ENCODE data around the gene RNU6-9. TPM values are rescaled to one million over a fixed set of nuclear protein-coding genes. Genes with fewer than 3 reads are reported as not detected.
"Not testable (repeated sequence)": the region's sequence is repeated elsewhere in the genome, so short reads cannot be mapped to it uniquely, and the experiment has no call there.

The RNU6-9 gene
- total RNA-seq, 2 experiments from 2014 or later = not detected

GRCh38 chr19:888581-889385, 4.5 kb upstream of the RNU6-9 start:
- Mint-ChIP-seq H3K36me3 (peaks cover 4% of the 10 kb centered on the region), H3K9me3 (no peaks in the 10 kb centered on the region), H3K27ac (peak overlapping the region; percentile 82), H3K27me3 (no peaks in the 10 kb centered on the region), H3K4me1 (peaks cover 13% of the 10 kb centered on the region), H3K4me3 (peak overlapping the region; percentile 61)
- POLR2A ChIA-PET = interaction anchor here (1.1 to 1.2 kb wide), 2 partner anchors 18 to 21 kb away, joined by 4 read pairs; no protein-coding TSS in a partner anchor
- DNase-seq (peak; percentile 55), ATAC-seq (ENCODE audit: low read depth) (peak; percentile 37)

DNA sequence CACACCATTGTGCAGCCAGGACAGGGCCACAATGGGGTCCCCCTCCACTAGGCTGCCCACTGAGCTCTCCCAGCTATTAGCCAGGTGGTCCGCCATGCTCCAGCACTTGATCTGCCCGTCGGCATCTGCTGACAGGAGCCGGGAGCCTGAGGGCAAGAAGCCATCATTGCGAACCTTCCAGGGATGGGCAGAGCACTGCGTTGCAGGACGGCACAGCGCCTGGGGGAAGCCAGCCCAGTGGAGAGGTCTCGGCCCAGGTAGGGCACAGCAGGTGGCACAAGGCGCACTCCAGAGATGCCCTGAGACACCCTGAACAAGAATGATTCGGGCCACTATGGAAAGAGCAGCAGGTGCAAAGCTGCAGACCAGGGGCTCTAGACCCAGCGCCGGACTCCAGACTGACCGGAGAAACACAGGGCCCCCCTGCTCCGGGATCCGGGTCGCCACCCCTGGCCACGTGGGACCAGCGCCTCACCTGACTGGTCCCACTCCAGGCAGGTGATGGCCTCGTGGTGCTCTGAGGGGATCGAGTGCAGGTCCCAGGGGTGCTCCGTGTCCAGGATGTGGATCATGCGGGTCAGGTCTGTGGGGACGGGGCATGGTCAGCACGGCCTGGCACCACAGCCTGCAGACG, 3.5 kb upstream of the RNU6-9 start:
- H3K9me3 Mint-ChIP-seq = no peaks in the 10 kb centered on the region
- H3K36me3 Mint-ChIP-seq = peaks cover 4% of the 10 kb centered on the region
- no peak overlapping the region for H3K4me3 Mint-ChIP-seq
- H3K27ac Mint-ChIP-seq = no peak overlapping the region
- H3K4me1 Mint-ChIP-seq = peaks cover 15% of the 10 kb centered on the region
- DNase-seq (no peak), ATAC-seq (ENCODE audit: low read depth) (no peak)
- POLR2A ChIA-PET = no interaction called here
- H3K27me3 Mint-ChIP-seq = no peaks in the 10 kb centered on the region

DNA sequence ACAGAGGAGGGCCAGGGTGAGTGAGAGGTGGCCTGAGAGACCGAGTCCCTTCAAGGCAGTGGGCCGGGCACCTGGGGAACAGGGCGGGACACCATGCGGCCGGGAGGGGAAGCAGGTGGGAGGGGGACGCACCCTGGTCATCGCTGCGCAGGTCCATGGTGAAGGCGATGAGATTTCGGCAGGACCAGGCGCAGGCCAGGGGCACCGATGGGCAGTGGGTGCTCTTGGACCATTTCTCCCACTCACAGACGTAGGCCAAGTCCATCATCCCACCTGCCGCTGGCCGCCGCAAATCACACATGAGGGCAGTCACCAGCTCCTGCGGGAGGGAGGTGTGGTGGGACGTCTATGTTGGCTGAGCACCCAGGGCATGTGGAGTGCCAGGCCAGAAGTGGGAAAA, 2.5 kb upstream of the RNU6-9 start:
- no peak for DNase-seq
- ATAC-seq (ENCODE audit: low read depth) = no peak
- Mint-ChIP-seq H3K36me3 (peaks cover 2% of the 10 kb centered on the region), H3K27me3 (no peaks in the 10 kb centered on the region), H3K4me3 (peak overlapping the region; percentile 63), H3K9me3 (no peaks in the 10 kb centered on the region), H3K4me1 (peaks cover 15% of the 10 kb centered on the region), H3K27ac (peak overlapping the region; percentile 63)
- POLR2A ChIA-PET = interaction anchor here (3.1 kb wide), 1 partner anchor 17 kb away, joined by 57 read pairs; no protein-coding TSS in a partner anchor

DNA sequence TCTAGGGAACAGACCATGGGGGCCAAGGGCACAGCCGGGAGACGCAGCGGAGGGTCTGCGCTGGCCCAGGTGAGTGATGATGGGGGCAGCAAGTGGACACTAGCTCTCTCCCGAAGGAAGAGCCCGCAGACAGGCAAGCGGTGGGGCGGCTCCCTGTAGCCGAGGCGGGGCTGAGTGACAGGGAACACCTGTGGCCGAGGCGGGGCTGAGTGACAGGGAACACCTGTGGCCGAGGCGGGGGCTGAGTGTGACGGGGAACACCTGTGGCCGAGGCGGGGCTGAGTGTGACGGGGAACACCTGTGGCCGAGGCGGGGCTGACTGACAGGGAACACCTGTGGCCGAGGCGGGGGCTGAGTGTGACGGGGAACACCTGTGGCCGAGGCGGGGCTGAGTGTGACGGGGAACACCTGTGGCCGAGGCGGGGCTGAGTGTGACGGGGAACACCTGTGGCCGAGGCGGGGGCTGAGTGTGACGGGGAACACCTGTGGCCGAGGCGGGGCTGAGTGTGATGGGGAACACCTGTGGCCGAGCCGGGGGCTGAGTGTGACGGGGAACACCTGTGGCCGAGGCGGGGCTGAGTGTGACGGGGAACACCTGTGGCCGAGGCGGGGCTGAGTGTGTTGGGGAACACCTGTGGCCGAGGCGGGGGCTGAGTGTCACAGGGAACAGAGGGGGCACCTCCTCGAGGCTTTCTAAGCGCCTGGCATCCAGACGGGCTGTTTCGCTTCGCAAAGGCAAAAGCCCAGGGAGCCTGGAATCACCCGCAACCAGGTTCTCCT, 1.7 kb upstream of the RNU6-9 start:
- H3K36me3 Mint-ChIP-seq; H3K27me3 Mint-ChIP-seq; H3K9me3 Mint-ChIP-seq; DNase-seq; ATAC-seq (ENCODE audit: low read depth): not testable (repeated sequence)
- Mint-ChIP-seq H3K27ac (peak overlapping the region; percentile 88), H3K4me3 (peak overlapping the region; percentile 88), H3K4me1 (peaks cover 15% of the 10 kb centered on the region)
- POLR2A ChIA-PET = interaction anchor here (1.5 to 3.1 kb wide), 3 partner anchors 17 to 19 kb away, joined by 6 to 57 read pairs (median 11); no protein-coding TSS in a partner anchor

- no peak for DNase-seq
- H3K36me3 Mint-ChIP-seq = peaks cover 4% of the 10 kb centered on the region
- peak overlapping the region; percentile 88 for H3K4me3 Mint-ChIP-seq
- ATAC-seq (ENCODE audit: low read depth) = no peak
- H3K27me3 Mint-ChIP-seq = no peaks in the 10 kb centered on the region
- POLR2A ChIA-PET = interaction anchor here (0.6 to 3.1 kb wide), 15 partner anchors 9 to 381 kb away, joined by 3 to 57 read pairs (median 4); partner anchors contain the start of genes R3HDM4 and RNU6-2
- no peaks in the 10 kb centered on the region for H3K9me3 Mint-ChIP-seq
- peak overlapping the region; percentile 88 for H3K27ac Mint-ChIP-seq
- H3K4me1 Mint-ChIP-seq = peaks cover 15% of the 10 kb centered on the region
Observed at GRCh38 chr19:892243-892893, 916 bp upstream of the RNU6-9 start.

- Mint-ChIP-seq H3K36me3 (peaks cover 5% of the 10 kb centered on the region), H3K27me3 (no peaks in the 10 kb centered on the region), H3K27ac (no peak overlapping the region), H3K4me3 (no peak overlapping the region), H3K9me3 (no peaks in the 10 kb centered on the region), H3K4me1 (peaks cover 11% of the 10 kb centered on the region)
- no peak for ATAC-seq (ENCODE audit: low read depth)
- POLR2A ChIA-PET = interaction anchor here (2.5 kb wide), 1 partner anchor 13 kb away, joined by 8 read pairs; no protein-coding TSS in a partner anchor
- no peak for DNase-seq
Observed at GRCh38 chr19:896434-896833, 3.1 kb downstream of the RNU6-9 start.

DNA sequence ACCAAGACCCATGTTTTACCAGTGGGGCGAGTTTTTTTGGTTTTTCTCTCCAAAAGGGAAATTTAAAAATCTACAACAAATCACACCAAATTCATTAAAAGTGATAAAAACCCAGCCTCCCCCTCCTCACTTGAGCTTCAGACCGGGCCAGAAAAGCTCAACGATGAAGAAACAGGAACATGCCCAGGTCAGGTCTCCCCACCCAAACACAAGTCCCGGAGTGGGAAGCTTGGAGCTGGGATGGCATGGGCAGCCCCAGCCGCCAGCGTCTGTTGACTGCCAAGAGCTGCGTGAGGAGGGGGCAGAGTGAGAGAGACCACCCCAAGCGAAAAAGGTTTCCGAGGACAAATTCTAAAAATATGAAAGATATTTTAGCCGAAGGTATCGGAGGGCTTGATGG, 3.7 kb downstream of the RNU6-9 start:
- Mint-ChIP-seq H3K9me3 (no peaks in the 10 kb centered on the region), H3K27ac (no peak overlapping the region), H3K4me3 (no peak overlapping the region), H3K4me1 (peaks cover 11% of the 10 kb centered on the region), H3K27me3 (no peaks in the 10 kb centered on the region), H3K36me3 (peaks cover 6% of the 10 kb centered on the region)
- POLR2A ChIA-PET = interaction anchor here (2.5 kb wide), 1 partner anchor 12 kb away, joined by 8 read pairs; no protein-coding TSS in a partner anchor
- no peak for ATAC-seq (ENCODE audit: low read depth)
- no peak for DNase-seq

DNA sequence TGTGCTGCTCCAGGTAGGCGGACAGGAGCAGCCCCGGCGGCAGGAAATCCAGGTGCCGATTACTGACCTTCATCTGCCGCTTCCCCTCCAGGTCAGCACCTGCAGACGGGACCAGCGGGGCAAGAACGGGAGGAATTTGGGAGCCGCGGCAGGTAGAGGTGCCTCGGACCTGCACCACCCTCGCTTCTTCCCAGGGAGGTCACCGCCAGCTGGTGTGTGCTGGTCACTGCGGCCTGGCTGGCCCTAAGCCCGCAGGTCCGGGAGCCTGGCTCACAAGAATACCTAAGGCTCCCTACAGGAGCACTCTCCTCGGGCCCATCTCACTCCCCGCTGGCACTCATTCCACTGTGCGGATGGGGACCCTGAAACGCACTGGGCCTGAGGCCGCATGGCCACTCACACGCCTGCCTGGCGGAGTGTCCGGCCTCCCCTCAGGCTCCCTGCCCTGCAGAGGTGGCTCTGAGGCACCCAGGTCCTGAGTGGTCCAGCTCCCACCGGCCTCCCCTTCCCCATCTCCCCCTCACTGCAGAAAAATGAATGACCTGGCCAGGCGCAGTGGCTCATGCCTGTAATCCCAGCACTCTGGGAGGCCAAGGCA, 4.3 kb downstream of the RNU6-9 start:
- Mint-ChIP-seq H3K36me3 (peaks cover 6% of the 10 kb centered on the region), H3K4me1 (peaks cover 10% of the 10 kb centered on the region), H3K9me3 (no peaks in the 10 kb centered on the region), H3K27me3 (no peaks in the 10 kb centered on the region), H3K27ac (no peak overlapping the region), H3K4me3 (no peak overlapping the region)
- POLR2A ChIA-PET = no interaction called here
- no peak for ATAC-seq (ENCODE audit: low read depth)
- no peak for DNase-seq

GRCh38 chr19:898663-899062, 5.4 kb downstream of the RNU6-9 start:
- POLR2A ChIA-PET = interaction anchor here (1.6 kb wide), 1 partner anchor 10 kb away, joined by 10 read pairs; no protein-coding TSS in a partner anchor
- Mint-ChIP-seq H3K27ac (peak overlapping the region; percentile 63), H3K4me3 (no peak overlapping the region), H3K36me3 (peaks cover 6% of the 10 kb centered on the region), H3K4me1 (peaks cover 3% of the 10 kb centered on the region), H3K27me3 (no peaks in the 10 kb centered on the region), H3K9me3 (no peaks in the 10 kb centered on the region)
- no peak for ATAC-seq (ENCODE audit: low read depth)
- DNase-seq = no peak

GRCh38 chr19:899336-900042, 6.2 kb downstream of the RNU6-9 start:
- no peak for DNase-seq
- no peaks in the 10 kb centered on the region for H3K9me3 Mint-ChIP-seq
- H3K4me3 Mint-ChIP-seq = no peak overlapping the region
- H3K36me3 Mint-ChIP-seq = peaks cover 6% of the 10 kb centered on the region
- no peaks in the 10 kb centered on the region for H3K27me3 Mint-ChIP-seq
- peaks cover 2% of the 10 kb centered on the region for H3K4me1 Mint-ChIP-seq
- H3K27ac Mint-ChIP-seq = no peak overlapping the region
- POLR2A ChIA-PET = interaction anchor here (1.6 kb wide), 1 partner anchor 9 kb away, joined by 10 read pairs; no protein-coding TSS in a partner anchor
- ATAC-seq (ENCODE audit: low read depth) = no peak

GRCh38 chr19:900043-900301, 6.7 kb downstream of the RNU6-9 start:
- peaks cover 6% of the 10 kb centered on the region for H3K36me3 Mint-ChIP-seq
- ATAC-seq (ENCODE audit: low read depth) (no peak), DNase-seq (no peak)
- no peaks in the 10 kb centered on the region for H3K27me3 Mint-ChIP-seq
- POLR2A ChIA-PET = no interaction called here
- H3K27ac Mint-ChIP-seq = no peak overlapping the region
- no peak overlapping the region for H3K4me3 Mint-ChIP-seq
- H3K9me3 Mint-ChIP-seq = no peaks in the 10 kb centered on the region
- H3K4me1 Mint-ChIP-seq = peaks cover 2% of the 10 kb centered on the region

All from activated naive CD8-positive, alpha-beta T cell treated with anti-CD3 and anti-CD28 coated beads, Interleukin-2, amount 10 ng/mL, durations not matched to agents 7 days and 5 days (primary cell).